IPS-NIHi11 (cell line): ENCODE results near the gene TGFBR1.

ENCODE experiments used
- DNase-seq: peaks from one replicate; pipeline ENCODE4 v3.0.0; 2012; ENCODE audit warnings: mixed read lengths, low spot score

The TGFBR1 gene

DNA sequence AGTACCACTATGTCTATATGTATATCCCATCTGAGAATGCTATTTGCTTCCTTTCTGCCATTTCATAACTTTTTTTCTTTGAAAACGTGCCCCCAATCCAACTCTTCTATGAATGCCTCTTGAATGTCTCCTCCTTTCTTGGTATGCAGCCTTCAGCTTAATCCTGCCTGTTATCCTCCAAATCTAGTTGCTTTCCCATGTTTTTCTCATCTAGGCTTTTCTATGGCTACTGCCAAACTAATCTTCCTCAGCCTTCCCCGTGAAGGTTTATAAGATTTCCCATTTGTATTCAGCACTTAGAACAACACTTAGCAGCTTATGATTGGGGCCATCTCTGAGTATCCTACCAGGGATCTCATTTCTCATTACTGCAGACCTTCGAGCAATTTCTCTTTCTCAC lies 2.5 kb downstream of the TGFBR1 start:
- no peak for DNase-seq

DNA sequence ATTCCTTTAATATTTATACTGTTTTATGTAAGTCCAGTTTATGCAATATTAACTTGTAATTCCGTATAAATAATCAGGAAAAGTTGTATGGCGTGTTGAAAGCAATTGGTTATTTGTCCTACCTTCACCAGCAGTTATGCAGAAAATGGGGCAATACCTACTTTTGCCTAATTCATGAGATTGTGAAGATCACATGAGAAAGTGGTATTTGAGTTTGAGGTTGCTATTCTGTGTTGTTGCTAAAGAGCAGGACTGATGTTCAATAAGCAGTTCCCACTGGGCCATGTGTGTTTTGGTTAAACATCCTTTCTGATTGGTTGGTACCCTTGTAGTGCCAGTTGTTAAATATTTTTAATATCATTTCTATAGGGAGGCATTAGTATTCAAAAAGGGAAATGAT lies 3.2 kb downstream of the TGFBR1 start:
- no peak for DNase-seq

DNA sequence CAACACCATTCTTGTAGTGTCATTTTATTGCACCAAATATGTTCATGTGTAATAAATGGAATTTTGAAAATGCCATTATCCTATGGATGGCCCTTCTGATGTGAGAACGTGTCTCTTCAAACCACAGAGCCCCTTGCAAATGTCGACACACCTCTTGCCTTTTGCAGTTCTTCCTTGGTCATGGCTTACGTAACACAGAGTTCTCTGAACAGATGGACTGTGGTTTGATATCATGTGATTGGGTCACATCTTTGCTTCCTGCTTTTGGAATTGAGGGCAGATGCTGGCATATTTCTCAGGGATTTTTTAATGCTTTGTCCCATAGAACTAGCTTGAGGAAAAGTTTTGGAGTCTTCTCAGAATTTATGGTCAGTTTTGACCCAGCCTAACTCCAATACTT lies 4.6 kb downstream of the TGFBR1 start:
- no peak for DNase-seq

DNA sequence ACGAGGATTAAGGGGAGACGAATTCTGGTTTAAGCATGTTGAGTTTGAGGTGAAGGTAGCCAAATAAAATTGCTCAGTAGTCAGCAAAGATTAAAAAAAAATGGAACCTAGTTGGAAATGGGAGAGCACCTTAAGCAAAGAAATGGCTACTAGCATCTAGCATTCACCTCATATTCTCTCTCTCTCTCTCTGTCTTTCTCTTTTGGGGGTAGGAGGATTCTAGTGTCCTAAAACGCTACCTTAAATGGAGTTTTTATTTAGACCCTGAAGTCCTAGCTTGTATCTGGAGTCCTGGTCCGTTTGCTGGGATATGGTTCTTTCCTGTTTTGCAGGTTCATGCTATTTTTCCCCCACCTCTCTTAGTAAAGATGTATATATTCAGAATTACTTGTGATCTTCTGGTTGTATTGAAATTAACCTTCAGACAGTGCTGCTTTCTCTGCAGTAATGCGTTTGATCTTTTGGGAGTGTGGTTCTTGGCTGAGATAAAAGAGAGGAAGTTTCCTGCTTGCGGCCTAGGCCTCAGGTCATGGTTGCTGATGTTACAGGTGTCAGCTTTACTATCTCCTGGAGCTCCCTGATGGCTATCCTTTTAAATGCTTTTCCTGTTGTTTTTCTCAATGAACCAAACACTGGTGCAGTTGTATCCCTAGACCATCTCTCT lies 8.0 kb downstream of the TGFBR1 start:
- no peak for DNase-seq

GRCh38 chr9:99113414-99114048 lies 8.6 kb downstream of the TGFBR1 start:
- no peak for DNase-seq

GRCh38 chr9:99114049-99114440 lies 9.1 kb downstream of the TGFBR1 start:
- no peak for DNase-seq

- no peak for DNase-seq
Measured at GRCh38 chr9:99114846-99115500, 10.1 kb downstream of the TGFBR1 start.

DNA sequence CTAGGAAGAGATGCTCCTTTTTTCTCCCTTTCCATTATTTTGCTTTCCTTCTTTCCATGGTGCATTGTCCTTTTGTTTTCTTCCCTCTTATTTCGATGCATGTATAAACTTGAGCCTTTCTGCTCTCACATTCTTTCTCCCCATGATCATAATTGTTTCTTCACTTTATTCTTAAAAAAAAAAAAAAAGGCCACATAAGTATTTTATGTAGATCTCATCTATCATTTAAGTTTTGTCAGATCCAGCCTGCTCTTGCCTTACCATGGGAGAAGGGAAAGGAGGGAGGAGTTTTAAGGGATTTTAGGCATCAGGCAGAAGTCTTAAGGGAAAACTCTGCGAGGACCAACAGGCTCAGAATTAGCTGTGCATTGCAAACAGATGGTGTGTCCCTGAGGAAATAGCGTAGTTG lies 11.1 kb downstream of the TGFBR1 start:
- no peak for DNase-seq

GRCh38 chr9:99118782-99119466 lies 14.0 kb downstream of the TGFBR1 start:
- DNase-seq = no peak

GRCh38 chr9:99119976-99120655 lies 15.2 kb downstream of the TGFBR1 start:
- DNase-seq = no peak

- no peak for DNase-seq
Measured at GRCh38 chr9:99121604-99122003, 16.7 kb downstream of the TGFBR1 start.

- no peak for DNase-seq
Measured at GRCh38 chr9:99124534-99125255, 19.8 kb downstream of the TGFBR1 start.

- DNase-seq = no peak
Measured at GRCh38 chr9:99125446-99125845, 20.5 kb downstream of the TGFBR1 start.

DNA sequence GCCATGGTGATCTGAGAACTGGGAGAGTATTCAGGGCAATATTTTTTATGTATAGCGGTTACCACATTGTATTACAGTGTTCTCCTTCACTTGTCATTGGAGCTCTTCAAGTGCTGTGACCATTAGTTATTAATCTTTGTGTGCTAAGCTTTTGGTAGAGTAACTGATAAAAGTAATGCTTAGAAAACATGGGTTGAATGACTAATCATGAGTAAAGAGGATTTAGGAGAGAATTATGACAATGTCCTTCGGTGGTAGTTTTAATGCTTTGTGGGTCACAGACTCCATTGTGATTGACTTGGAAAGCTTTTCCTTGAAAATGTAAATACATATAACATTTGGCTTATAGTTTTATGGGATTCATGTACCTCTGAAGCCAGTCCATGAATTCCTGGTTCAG lies 21.4 kb downstream of the TGFBR1 start:
- DNase-seq = no peak

DNA sequence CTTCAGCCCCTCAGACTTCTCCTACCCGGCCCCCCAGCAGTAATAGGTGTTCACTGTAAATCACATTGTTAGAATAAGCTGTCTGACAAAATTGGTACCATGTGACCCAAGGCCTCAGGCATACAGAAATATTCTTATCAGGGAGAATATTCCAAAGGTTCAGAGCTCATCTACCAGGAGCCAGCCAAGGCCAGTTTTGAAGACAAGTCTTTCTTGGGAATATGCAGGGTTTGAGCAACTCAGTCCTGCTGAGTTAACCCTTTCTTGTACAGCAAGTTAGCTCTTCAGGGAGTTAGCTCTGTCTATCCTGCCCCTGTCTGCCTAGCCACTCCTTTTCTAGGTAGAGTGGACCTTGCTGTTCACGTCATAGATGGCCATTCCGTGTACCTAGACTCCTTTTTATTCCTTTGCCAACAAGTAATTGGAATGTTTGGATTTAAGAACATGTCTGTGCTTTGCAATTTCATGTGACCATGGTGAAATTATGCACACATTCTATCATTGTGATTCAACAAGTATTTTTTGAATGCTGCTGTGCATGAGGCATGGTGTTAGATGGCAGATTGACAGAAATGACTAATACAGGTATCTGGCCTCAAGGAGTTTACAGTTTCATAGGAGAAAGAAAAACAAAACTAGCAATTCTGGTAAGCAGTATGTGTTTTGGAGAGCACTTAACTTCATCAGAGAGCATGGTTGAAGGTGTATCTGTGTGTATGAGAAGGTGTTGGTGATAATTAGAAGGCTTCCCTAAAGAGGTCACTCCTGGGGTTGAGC lies 22.6 kb downstream of the TGFBR1 start:
- DNase-seq = no peak

- DNase-seq = no peak
Measured at GRCh38 chr9:99128133-99128406, 23.2 kb downstream of the TGFBR1 start.

GRCh38 chr9:99129091-99129490 lies 24.2 kb downstream of the TGFBR1 start:
- DNase-seq = no peak

- peak; percentile 14 for DNase-seq
Measured at GRCh38 chr9:99130069-99130468, 25.2 kb downstream of the TGFBR1 start.

DNA sequence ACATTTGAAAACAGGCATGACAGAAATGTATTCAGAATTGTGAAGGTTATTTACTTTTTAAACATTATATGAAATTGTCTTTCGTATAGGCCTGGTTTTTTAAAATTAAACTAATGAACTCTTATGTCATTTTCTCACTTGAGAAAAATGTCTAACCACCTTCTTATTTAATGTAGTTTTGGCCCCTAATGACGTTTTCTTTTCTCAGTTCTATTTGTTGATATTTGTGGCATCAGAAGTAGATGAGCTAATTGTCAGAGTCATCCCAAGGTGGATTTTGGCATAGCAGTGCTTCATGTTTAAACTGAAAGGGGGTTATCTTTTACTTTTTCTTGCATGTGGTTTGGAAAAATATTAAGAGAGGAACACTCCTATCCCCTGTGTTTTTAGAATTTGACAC lies 28.2 kb downstream of the TGFBR1 start:
- DNase-seq = no peak

DNA sequence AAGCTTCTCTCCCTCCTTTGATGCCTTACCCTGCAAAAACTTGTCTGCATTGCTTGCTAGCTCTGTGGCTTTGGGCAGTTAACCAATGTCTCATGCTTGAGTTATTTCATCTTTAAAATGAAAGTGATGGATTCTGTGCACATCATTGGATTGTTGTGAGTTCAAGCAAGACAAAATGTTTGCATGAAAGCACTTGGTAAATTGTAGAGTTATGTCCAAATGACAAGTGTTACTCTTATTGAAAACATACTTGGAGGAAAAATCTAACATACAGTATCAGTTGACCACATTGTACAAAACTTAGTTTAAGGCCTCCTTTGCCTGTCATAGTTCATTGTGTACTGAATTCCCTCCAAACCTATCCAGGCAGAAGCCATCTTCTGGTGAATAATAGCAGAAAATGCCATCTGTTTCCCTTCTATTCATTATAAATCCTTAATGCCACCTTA lies 30.0 kb downstream of the TGFBR1 start:
- no peak for DNase-seq

DNA sequence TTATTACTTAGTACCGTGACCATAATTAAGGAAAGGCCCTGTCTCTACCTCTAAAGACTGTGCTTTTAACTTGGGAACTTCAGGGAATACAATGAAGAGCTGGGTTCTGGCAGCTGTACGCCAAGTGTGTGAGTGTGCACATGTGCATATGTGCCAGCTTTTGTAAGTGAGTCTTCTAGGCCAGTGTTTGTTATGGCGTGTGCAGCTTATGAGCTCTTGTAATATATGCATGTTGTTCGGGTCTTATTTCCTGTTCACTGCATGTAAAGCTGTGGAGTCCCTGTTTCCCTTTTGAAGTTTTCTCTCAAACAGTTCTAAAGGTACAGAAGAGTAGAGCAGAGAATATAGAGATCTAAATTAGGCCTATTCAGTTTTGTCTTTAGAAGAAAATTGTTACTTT lies 30.5 kb downstream of the TGFBR1 start:
- DNase-seq = no peak
